ENCODE results near the gene NEK1. TPM values are rescaled to one million over a fixed set of nuclear protein-coding genes. Genes with fewer than 3 reads are reported as not detected.
A peak's percentile ranks its signal among the peaks of the same experiment; 100 is the strongest.

Gene NEK1
- total RNA-seq, 2 donors from 2014 or later = 11.8 to 13.5 TPM

DNA sequence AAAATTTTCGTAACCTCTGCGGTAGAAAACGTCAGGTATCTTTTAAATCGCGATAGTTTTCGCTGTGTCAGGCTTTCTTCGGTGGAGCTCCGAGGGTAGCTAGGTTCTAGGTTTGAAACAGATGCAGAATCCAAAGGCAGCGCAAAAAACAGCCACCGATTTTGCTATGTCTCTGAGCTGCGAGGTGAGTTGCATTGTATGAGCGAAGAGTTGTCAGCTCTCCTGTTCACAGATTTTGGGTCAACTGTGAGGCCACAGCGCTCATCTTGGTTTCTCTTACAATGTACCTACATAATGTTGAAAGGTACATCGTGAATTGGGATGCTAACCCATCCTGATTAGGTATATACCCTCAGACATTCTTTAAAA, 8.5 kb upstream of the NEK1 start:
- H3K9me3 ChIP-seq (ENCODE audit: control insufficient read depth, low read length, poor library complexity, severe bottlenecking) = no peaks in the 10 kb centered on the region
- no peaks in the 10 kb centered on the region for H3K27me3 Mint-ChIP-seq
- DNase-seq (peak in 2 of 3 donors; percentile 9 to 13), ATAC-seq (no peak)
- peak overlapping the region; percentile 95 for H3K4me3 Mint-ChIP-seq
- no peaks in the 10 kb centered on the region for H3K36me3 Mint-ChIP-seq (ENCODE audit: low read depth)
- peaks cover 37% of the 10 kb centered on the region for H3K4me1 Mint-ChIP-seq
- H3K27ac Mint-ChIP-seq = peak overlapping the region; percentile 99

DNA sequence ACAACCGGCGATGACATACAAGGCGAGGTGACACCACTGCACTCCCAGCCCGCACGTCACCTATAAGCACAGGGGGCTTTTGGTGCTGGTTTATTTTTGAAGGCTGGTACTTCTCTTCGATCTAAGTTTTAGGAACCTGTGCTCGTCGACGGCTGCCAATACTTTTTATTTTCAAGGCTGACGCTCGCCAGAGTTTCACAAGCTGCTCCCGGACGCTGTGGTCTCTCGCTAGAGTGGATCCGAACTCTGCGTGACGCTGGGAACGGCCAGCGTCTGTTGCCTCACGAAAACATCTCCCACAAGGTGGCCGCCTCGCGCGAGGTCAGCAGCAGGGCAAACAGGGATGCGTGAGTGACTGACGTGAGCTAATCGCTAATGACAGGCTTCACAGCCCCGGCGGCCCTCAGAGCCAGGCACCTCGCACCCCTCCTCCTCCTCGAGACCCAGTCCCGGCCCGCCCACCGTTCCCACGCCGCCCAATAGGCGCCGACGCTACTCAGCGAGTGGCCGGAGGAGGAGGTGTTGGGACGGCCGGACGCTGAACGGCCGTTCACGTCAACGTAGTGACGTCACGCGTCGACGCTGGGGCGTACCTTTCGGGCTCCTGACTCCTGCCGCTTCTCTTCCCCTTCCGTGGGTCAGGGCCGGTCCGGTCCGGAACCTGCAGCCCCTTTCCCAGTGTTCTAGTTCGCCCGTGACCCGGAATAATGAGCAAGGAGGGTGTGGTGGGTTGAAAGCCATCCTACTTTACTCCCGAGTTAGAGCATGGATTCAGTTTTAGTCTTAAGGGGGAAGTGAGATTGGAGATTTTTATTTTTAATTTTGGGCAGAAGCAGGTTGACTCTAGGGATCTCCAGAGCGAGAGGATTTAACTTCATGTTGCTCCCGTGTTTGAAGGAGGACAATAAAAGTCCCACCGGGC, 7.8 kb upstream of the NEK1 start, which contains the start of gene CLCN3:
Gene CLCN3, plus strand, starts transcription at position 621 of the 922 bp plus-strand sequence. CDS start 15,351 bp downstream, outside the sequence.
- DNase-seq (peak; percentile 71 to 73 (median 73)), ATAC-seq (peak; percentile 75)
- H3K36me3 Mint-ChIP-seq (ENCODE audit: low read depth) = no peaks in the 10 kb centered on the region
- peak within 1 kb of the TSS; percentile 95 for H3K4me3 Mint-ChIP-seq
- no peaks in the 10 kb centered on the region for H3K27me3 Mint-ChIP-seq
- peaks cover 37% of the 10 kb centered on the region for H3K4me1 Mint-ChIP-seq
- H3K9me3 ChIP-seq (ENCODE audit: control insufficient read depth, low read length, poor library complexity, severe bottlenecking) = no peaks in the 10 kb centered on the region
- H3K27ac Mint-ChIP-seq = peak within 1 kb of the TSS; percentile 99

DNA sequence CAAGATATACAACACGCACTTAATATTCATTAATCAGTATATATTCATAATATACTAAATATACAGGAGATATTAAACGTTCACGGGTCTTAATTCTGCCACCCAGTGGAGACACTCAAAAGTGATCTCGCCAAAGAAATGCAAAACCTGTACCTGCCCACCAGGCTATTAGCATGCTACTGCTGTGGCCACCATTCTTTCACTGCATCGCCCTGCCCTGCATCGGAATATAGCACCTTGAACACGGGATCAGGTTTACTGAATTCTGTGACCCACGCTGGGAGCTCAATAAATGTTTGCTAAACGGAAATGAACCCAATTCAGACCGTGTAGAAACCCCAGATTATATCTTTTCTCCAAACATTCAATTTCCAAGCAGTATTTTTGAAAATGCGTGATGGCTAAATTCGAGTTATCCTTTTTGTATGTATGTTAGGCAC, 7.2 kb upstream of the NEK1 start:
- Mint-ChIP-seq H3K27ac (peak overlapping the region; percentile 99), H3K36me3 (ENCODE audit: low read depth) (no peaks in the 10 kb centered on the region), H3K4me1 (peaks cover 34% of the 10 kb centered on the region), H3K27me3 (no peaks in the 10 kb centered on the region), H3K4me3 (peak overlapping the region; percentile 95)
- DNase-seq (peak; percentile 21 to 40 (median 25)), ATAC-seq (peak; percentile 51)
- H3K9me3 ChIP-seq (ENCODE audit: control insufficient read depth, low read length, poor library complexity, severe bottlenecking) = no peaks in the 10 kb centered on the region

DNA sequence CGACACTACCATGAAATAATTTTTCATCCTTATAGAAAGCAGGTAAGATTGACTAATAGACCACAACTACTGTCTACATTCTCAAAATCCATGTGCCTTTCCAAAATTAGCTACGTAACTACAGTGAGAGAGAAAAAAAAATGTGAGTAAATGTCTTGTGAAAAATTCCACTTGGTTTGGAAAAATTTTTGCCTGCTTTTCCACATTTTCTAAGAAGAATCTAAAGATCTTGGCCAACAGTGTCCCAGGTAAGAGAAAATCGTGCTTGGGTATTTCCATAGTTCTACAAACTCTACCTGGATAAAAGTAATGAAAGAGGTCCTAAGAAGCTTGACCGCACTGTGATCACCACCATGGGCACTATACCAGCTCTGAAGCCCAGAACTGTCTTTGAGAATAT, 6.6 kb upstream of the NEK1 start:
- DNase-seq (no peak), ATAC-seq (no peak)
- no peaks in the 10 kb centered on the region for H3K27me3 Mint-ChIP-seq
- peaks cover 34% of the 10 kb centered on the region for H3K4me1 Mint-ChIP-seq
- peak overlapping the region; percentile 99 for H3K27ac Mint-ChIP-seq
- no peaks in the 10 kb centered on the region for H3K9me3 ChIP-seq (ENCODE audit: control insufficient read depth, low read length, poor library complexity, severe bottlenecking)
- H3K4me3 Mint-ChIP-seq = peak overlapping the region; percentile 95
- H3K36me3 Mint-ChIP-seq (ENCODE audit: low read depth) = no peaks in the 10 kb centered on the region

DNA sequence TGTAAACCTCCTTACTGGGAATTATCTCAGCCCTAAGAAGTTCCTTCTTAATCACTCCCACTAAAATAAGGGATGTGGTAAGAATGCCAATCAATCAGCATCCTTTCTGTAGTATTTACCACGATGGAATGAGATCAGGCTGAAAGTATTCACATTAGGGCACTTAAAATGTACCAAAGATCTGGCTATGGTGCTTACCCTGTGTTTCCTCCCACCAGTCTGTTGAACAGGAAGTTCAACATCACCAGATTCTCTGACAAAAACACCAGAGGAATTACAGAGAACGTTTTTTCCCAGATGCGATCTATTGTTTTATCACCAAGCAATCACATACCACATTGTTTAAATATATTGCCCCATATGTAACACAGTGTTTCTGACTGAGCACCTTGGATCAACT, 5.9 kb upstream of the NEK1 start:
- Mint-ChIP-seq H3K4me3 (peak overlapping the region; percentile 95), H3K27me3 (no peaks in the 10 kb centered on the region), H3K4me1 (peaks cover 33% of the 10 kb centered on the region), H3K27ac (peak overlapping the region; percentile 99), H3K36me3 (ENCODE audit: low read depth) (no peaks in the 10 kb centered on the region)
- no peaks in the 10 kb centered on the region for H3K9me3 ChIP-seq (ENCODE audit: control insufficient read depth, low read length, poor library complexity, severe bottlenecking)
- ATAC-seq = no peak
- no peak for DNase-seq

DNA sequence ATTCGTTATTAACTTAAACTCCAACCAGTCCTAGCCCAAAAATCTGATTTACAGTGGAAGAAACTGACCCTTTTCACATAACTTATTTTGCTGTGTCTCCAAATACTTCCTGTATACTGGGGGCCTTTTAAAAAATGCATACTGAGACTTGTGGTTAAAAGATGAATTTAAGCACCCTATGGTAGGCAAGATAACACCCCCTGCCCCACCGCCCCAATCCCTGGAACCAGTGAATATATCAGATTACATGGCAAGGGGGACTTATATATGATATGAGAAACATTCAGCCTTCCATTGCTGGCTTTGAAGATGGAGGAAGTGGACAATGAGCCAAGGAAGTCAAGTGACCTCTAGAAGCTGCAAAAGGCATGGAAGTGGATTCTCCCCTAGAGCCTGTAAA, 4.9 kb upstream of the NEK1 start:
- no peak for ATAC-seq
- peaks cover 34% of the 10 kb centered on the region for H3K4me1 Mint-ChIP-seq

DNA sequence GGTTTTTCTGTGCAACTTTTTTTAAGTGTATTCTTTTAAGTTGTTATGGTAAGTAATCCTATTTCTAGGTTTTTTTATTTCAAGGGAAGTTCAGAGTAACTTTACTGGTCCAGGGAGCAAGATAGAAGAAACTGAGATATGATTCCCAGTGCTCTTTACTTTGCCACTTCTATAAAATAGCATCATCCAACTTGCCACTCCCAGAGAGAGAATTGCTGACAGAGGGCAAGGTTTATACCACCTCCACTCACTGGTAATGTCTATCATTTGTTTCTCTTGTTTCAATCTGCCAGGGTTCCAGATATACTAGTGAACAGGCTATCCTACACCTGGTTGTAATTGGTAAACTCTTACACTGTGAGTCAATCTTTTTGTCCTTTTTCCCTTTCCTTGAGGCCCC, 4.5 kb upstream of the NEK1 start:
- Mint-ChIP-seq H3K4me1 (peaks cover 30% of the 10 kb centered on the region), H3K27me3 (no peaks in the 10 kb centered on the region), H3K36me3 (ENCODE audit: low read depth) (no peaks in the 10 kb centered on the region), H3K27ac (peak overlapping the region; percentile 61), H3K4me3 (no peak overlapping the region)
- H3K9me3 ChIP-seq (ENCODE audit: control insufficient read depth, low read length, poor library complexity, severe bottlenecking) = no peaks in the 10 kb centered on the region
- ATAC-seq (no peak), DNase-seq (no peak)

More for the DNA sequence above, 4.9 kb upstream of the NEK1 start:
- H3K9me3 ChIP-seq (ENCODE audit: control insufficient read depth, low read length, poor library complexity, severe bottlenecking) = no peaks in the 10 kb centered on the region
- Mint-ChIP-seq H3K27ac (peak overlapping the region; percentile 61), H3K27me3 (no peaks in the 10 kb centered on the region), H3K36me3 (ENCODE audit: low read depth) (no peaks in the 10 kb centered on the region), H3K4me3 (no peak overlapping the region)
- no peak for DNase-seq

DNA sequence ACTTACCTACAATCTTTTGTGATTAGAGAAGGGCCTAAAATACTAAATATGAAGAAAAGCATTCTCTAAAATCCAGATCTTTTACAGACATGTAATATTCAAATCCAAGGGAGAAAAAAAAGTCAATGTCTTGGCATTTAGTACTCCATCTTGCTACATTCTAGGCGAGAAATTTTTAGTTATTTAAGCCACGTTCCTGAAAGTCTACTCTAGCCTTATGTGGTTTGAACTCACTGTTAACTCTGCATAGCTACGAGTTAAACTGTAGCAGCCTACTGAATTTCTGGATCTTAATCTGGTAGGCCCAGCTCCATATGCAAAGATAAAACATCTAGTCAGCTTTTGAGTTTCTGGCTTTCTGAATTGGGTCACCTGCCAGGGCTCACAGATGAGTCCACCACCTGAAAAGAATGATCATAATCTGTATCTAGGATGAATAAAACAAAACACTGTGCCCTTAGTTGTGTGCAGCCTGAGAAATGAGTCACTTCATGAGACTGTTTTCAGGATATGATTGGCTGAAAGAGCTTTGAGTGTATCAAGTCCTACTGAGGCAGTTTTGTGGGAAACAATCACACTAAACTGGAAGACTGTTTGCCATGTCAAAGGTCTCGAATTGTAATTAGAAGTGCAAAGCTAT, 3.2 kb upstream of the NEK1 start:
- H3K27ac Mint-ChIP-seq = peak overlapping the region; percentile 61
- DNase-seq (no peak), ATAC-seq (no peak)
- no peaks in the 10 kb centered on the region for H3K36me3 Mint-ChIP-seq (ENCODE audit: low read depth)
- H3K4me3 Mint-ChIP-seq = no peak overlapping the region
- no peaks in the 10 kb centered on the region for H3K9me3 ChIP-seq (ENCODE audit: control insufficient read depth, low read length, poor library complexity, severe bottlenecking)
- H3K4me1 Mint-ChIP-seq = peaks cover 34% of the 10 kb centered on the region
- no peaks in the 10 kb centered on the region for H3K27me3 Mint-ChIP-seq

DNA sequence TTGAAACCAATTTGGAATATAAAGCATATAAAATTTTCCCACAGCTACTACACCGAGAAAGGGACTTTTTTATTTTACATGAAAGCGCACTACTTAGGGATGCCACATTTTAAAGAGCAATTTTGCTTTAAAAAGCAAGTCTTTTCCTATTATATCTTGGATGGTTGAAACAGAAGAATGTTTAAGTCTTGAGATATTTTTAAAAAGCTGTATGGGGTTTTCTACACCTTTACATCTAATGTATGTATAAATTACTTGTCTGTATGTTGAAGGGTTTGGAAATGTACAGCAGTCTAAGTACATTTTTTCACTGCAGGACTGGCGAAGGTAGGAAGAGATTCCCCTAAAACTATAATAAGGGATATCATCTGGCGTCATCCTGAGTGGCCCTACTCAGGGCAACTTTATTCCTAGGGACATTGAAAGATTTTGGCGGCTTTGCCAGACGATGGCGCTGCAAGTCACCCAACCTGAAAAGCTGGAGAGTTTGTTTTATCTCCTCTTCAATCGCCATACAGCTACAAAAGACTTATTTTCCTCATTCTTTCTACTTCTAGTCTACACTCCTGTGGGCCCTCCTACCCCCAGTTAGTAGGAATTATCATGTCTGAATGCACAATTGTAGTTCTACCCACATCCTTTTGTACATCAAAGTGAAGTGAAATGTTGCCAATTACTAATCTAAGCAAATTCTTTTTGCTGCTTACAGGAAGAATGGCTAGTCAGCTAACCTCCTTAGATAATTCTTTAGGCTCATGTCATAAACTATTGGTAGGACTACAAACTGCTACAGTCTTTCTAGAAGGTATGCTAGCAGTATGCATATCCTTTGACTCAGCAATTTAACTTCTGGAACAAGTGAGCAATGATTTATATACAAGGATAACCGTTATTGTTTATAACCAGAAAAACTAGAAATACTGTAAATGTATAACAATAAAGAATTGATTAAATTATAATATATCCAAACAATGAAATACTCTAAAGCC, 782 bp upstream of the NEK1 start:
- peak overlapping the region; percentile 98 for H3K4me3 Mint-ChIP-seq

DNA sequence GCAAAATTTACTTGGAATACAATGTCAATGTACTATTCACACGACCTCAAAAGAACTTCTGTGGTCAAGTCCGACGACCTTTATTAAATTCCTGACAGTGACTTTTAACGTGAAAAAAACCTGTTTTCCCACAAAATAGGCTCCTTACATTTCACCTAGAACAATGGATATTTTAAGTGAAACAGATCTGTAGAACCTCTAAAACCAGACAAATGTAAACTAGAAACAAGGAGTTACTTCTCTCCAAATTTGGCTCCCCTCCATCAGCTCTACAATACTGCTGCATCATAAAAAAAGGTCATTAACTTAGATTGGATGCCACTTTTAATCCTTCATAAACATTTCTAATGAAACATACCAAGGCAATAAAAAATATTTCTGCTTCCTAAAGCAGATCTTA, 1.2 kb downstream of the NEK1 start:
- Mint-ChIP-seq H3K27ac (peak overlapping the region; percentile 99), H3K4me3 (peak overlapping the region; percentile 71), H3K36me3 (ENCODE audit: low read depth) (peaks cover 2% of the 10 kb centered on the region), H3K4me1 (peaks cover 25% of the 10 kb centered on the region), H3K27me3 (no peaks in the 10 kb centered on the region)
- DNase-seq = no peak
- ATAC-seq = no peak
- no peaks in the 10 kb centered on the region for H3K9me3 ChIP-seq (ENCODE audit: control insufficient read depth, low read length, poor library complexity, severe bottlenecking)

More for the DNA sequence above, 782 bp upstream of the NEK1 start:
- Mint-ChIP-seq H3K36me3 (ENCODE audit: low read depth) (no peaks in the 10 kb centered on the region), H3K27ac (peak overlapping the region; percentile 99), H3K27me3 (no peaks in the 10 kb centered on the region), H3K4me1 (peaks cover 18% of the 10 kb centered on the region)
- peak; percentile 38 to 57 (median 56) for DNase-seq
- H3K9me3 ChIP-seq (ENCODE audit: control insufficient read depth, low read length, poor library complexity, severe bottlenecking) = no peaks in the 10 kb centered on the region
- ATAC-seq = peak; percentile 50

DNA sequence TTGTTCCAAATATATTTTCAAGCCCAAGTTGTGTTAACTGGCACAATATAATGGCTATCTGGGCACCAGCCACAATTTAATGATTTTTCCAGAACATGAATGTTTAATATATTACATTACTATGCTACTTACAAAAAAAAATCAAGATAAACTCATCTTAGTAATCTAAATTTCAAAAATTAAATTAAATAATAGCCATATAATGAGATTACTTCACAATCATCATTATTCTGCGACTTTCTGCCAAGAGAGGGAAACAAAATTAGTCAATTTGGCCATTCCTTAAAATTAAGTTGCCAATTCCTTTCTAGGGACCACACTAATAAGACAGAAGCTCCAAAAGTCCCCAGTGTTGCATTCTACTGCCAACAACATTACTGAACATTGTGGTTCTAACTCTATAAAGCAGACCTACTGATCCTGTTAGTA, 7.5 kb downstream of the NEK1 start:
- no peak overlapping the region for H3K27ac Mint-ChIP-seq
- H3K4me3 Mint-ChIP-seq = no peak overlapping the region
- H3K4me1 Mint-ChIP-seq = peaks cover 12% of the 10 kb centered on the region

DNA sequence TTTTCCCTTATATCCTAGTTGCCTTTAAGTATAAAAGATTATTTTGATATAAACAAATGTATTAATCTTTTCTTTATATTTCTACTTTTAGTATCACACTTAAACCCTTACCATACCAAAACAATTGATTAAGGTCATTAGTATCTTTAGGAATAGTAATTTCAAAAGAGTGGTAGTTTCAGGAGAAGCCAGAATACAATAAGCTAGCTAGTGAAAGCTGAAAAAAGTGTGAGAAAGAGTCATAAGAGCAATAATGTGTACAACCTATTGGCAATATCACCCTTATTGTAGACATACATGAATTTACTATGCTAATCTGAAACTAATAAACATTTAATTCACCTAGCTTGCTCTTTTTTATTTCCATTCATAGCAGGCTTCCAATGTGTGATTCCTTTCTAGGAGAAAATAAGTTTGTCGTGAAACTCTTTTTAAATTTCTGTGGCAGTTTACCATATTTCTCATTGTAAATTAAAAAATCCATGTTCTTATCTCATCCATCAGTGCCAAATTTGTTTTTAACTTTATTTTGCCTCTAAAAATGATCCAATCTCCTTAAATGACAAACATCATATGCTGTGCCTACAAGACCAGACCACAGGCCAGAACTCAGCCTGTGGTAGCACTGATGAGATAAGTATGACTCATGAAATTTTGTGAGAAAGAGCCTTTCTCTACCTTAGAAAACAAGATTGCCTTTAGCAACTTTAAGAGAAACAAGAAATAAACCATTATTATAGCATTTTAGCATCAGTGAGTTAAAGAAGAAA, 8.1 kb downstream of the NEK1 start:
- no peaks in the 10 kb centered on the region for H3K27me3 Mint-ChIP-seq
- H3K36me3 Mint-ChIP-seq (ENCODE audit: low read depth) = peaks cover 4% of the 10 kb centered on the region
- H3K4me3 Mint-ChIP-seq = no peak overlapping the region
- no peaks in the 10 kb centered on the region for H3K9me3 ChIP-seq (ENCODE audit: control insufficient read depth, low read length, poor library complexity, severe bottlenecking)
- DNase-seq = no peak
- H3K4me1 Mint-ChIP-seq = peaks cover 12% of the 10 kb centered on the region
- no peak overlapping the region for H3K27ac Mint-ChIP-seq
- ATAC-seq = no peak

More for the DNA sequence above, 7.5 kb downstream of the NEK1 start:
- ATAC-seq = no peak
- no peaks in the 10 kb centered on the region for H3K9me3 ChIP-seq (ENCODE audit: control insufficient read depth, low read length, poor library complexity, severe bottlenecking)
- H3K36me3 Mint-ChIP-seq (ENCODE audit: low read depth) = peaks cover 4% of the 10 kb centered on the region
- no peak for DNase-seq
- H3K27me3 Mint-ChIP-seq = no peaks in the 10 kb centered on the region

Measured in T-helper 17 cell (primary cell).